ENCODE data around the gene OTULIN.

DNA sequence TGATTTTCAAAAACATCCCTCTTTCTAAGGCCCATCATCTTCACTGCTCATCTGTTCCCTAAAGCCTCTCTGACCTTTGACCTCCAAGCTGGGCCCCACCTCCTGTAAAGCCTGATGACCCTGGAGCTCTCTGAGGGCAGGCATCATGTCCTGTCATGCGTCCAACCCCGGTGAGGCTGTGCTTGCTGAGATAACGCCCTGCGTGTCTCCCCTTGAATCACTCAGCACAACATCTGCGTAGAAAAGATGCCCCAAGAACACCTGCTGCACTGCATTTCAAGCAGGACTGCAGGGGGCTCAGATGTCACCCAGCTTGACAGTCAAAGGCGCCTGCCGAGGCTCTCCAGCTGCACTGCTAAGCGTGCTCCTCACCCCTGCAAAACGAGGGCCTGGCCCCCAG is 78.0 kb downstream of the OTULIN start:
- TF ChIP-seq CTCF (IDR thresholded peaks at IDR 0.05): no peak
- no peak for TF ChIP-seq POLR2A (IDR thresholded peaks at IDR 0.05)

All from esophagus squamous epithelium (tissue), 4 donors.